GM12873 (cell line): ENCODE data around the gene ARHGAP18.

Source experiments
- TF ChIP-seq, protein P1 (sequence below): IDR thresholded peaks from 2 replicates; pipeline ENCODE4 v1.5.1; 2012; ENCODE audit warnings: low read depth, mild to moderate bottlenecking, moderate library complexity, low read length, control low read depth; ENCODE audit not compliant: insufficient read depth; ENCODE audit errors: missing control alignments

Gene ARHGAP18

DNA sequence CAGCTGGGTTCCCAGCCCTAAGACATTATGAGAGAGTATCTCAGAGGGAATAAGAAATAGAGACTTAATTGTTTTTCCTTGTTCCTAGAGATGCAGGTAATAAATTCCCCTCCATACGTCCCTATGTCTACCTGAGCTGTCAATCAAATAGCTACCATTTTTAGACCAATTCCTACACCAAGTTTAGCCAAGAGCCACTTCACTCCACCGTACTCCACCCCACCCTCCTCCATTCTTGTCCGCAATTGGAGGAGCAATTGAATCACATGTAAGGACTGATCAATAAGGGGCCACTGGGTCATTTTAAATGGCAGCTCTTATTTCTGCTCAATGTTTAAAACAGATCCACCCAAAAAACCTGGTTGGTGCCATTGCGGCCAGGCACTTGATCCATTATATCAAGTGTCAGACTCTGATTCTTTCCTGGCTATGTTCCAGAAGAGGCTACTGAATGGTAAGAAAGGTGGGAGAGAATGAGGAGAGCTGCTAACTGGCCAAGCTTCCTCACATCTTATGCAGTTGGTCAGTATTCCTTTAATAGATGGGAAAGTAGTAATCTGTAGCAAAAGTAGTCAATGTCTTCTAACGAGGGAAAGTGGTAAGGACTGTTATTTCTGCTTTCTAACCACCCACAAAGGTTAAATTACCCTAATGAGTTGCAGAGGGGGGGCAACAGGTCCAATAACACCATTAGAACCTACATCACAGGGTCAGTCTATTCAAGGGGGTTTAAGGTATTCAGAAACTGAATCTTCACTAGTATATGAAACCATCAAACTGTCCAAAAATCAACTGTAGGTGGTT lies 34.1 kb downstream of the ARHGAP18 start:
- TF ChIP-seq, protein P1, sequence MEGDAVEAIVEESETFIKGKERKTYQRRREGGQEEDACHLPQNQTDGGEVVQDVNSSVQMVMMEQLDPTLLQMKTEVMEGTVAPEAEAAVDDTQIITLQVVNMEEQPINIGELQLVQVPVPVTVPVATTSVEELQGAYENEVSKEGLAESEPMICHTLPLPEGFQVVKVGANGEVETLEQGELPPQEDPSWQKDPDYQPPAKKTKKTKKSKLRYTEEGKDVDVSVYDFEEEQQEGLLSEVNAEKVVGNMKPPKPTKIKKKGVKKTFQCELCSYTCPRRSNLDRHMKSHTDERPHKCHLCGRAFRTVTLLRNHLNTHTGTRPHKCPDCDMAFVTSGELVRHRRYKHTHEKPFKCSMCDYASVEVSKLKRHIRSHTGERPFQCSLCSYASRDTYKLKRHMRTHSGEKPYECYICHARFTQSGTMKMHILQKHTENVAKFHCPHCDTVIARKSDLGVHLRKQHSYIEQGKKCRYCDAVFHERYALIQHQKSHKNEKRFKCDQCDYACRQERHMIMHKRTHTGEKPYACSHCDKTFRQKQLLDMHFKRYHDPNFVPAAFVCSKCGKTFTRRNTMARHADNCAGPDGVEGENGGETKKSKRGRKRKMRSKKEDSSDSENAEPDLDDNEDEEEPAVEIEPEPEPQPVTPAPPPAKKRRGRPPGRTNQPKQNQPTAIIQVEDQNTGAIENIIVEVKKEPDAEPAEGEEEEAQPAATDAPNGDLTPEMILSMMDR = no peak

DNA sequence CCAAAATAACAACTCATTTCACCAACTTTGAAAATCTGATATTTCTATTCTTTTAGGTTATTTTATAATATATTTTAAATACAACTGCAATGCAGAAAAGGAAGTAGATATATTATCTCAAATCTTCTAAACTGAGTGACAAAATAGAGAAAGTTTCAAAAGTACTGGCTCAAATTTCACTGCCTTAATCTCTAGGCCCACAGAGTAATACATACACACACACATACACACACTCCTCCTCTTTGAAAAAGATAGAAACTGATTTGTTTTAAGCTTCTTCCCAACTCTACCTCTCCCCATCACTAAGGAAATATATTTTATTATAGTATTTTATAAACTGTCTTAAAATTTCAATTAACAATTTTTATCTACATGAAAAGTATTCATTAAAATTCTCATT lies 36.2 kb downstream of the ARHGAP18 start:
- TF ChIP-seq, protein P1 = no peak

DNA sequence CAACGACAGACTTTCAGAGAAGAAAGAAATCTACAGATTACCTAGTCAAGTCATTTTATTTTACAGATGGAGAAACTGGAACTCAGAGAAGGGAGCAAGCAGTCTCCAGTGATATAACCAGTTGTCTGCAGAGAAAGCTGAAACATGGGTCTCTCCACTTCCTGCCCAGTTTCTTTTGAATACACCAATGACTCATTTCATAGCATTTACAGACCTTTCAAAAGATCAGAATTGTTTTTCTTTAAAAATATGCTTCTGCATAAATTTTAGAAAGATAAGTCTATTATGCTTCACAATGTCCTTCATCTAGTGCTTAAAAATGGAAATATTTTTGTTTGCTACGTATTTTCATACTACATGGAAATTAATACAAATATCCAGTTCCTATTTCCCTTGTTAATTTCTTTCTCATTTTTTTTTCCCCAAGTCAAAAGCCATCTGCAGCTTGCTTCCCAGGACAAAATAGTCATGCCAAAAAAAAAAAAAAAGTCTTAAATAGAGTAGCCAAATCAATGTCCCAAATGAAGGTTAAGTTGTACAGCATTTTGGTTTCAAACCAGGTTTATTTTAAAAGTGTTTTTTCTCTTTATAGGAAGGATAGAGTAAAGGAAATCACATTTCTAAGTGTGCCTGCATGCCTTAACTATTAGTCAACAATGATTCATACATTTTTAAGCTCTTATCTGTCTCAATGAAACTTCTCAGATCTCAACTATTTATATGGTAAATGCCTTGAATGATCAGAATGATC lies 36.9 kb downstream of the ARHGAP18 start:
- TF ChIP-seq, protein P1 = no peak

GRCh38 chr6:129672341-129672682 lies 37.7 kb downstream of the ARHGAP18 start:
- TF ChIP-seq, protein P1 = no peak

- TF ChIP-seq, protein P1 = peak; percentile 58
Observed at GRCh38 chr6:129671442-129672340, 38.3 kb downstream of the ARHGAP18 start.

GRCh38 chr6:129670634-129671033 lies 39.3 kb downstream of the ARHGAP18 start:
- TF ChIP-seq, protein P1 = no peak
